ENCODE measurements around the gene CEMIP2. TPM values are rescaled to one million over a fixed set of nuclear protein-coding genes. Genes with fewer than 3 reads are reported as not detected.

Gene CEMIP2
- total RNA-seq, 5 donors from 2014 or later (not counting 1 experiment from before 2014, with no cell fraction given): 82.1 to 285 (median 90.8) TPM

- Histone ChIP-seq H3K9me3 (no peaks in the 10 kb centered on the region), H3K4me3 (ENCODE audit: control insufficient read depth in 1 of 2, extremely low read depth in 1 of 2, low read length in 1 of 2) (peak overlapping the region in 1 of 2 donors; percentile 19), H3K27me3 (replicated peaks in 1 of 2; ENCODE audit: control insufficient read depth in 2 of 2, extremely low read depth in 1 of 2, insufficient read depth in 2 of 2, low read length in 1 of 2) (no peaks in the 10 kb centered on the region), H3K27ac (ENCODE audit: low read length) (peak overlapping the region; percentile 69), H3K36me3 (ENCODE audit: control insufficient read depth in 2 of 2, extremely low read depth in 1 of 2, insufficient read depth in 1 of 2, low read length in 1 of 2) (no peaks in the 10 kb centered on the region), H3K4me1 (ENCODE audit: control insufficient read depth in 1 of 2, extremely low read depth in 1 of 2, insufficient read depth in 2 of 2, low read length in 2 of 2) (peaks cover 46 to 54% of the 10 kb centered on the region in 2 experiments)
- Mint-ChIP-seq H3K27me3 (no peaks in the 10 kb centered on the region), H3K9me3 (peaks cover 0 to 9% (median 0%) of the 10 kb centered on the region in 3 donors), H3K4me1 (peaks cover 68 to 75% (median 74%) of the 10 kb centered on the region in 3 donors), H3K27ac (peak overlapping the region; percentile 99 to 100), H3K4me3 (peak overlapping the region; percentile 42 to 71 (median 62)), H3K36me3 (no peaks in the 10 kb centered on the region)
- DNase-seq: peak in 21 of 35 experiments; percentile 9 to 79 (median 22)
- peak; percentile 91 to 94 (median 93) for ATAC-seq (replicated peaks in 1 of 4)
- ChIA-PET POLR2A (interaction anchor here in 1 of 2 donors (1.1 kb wide), 1 partner anchor 40 kb away, joined by 3 read pairs; no protein-coding TSS in a partner anchor), CTCF (interaction anchor here (0.6 to 2.3 kb wide), 7 partner anchors 12 to 42 kb away, joined by 3 to 12 read pairs (median 3); no protein-coding TSS in a partner anchor)
- 40% methylated on average over 1 of the region's 7 CpGs for WGBS (ENCODE audit: insufficient coverage)
Observed at GRCh38 chr9:71795097-71795813, 26.9 kb upstream of the CEMIP2 start.

- Mint-ChIP-seq H3K9me3 (peaks cover 0 to 9% (median 0%) of the 10 kb centered on the region in 3 donors), H3K27ac (peak overlapping the region; percentile 99 to 100), H3K36me3 (no peaks in the 10 kb centered on the region), H3K4me3 (peak overlapping the region in 1 of 3 donors; percentile 71), H3K4me1 (peaks cover 65 to 73% (median 72%) of the 10 kb centered on the region in 3 donors), H3K27me3 (no peaks in the 10 kb centered on the region)
- Histone ChIP-seq H3K4me1 (ENCODE audit: control insufficient read depth in 1 of 2, extremely low read depth in 1 of 2, insufficient read depth in 2 of 2, low read length in 2 of 2) (peaks cover 46 to 54% of the 10 kb centered on the region in 2 experiments), H3K36me3 (ENCODE audit: control insufficient read depth in 2 of 2, extremely low read depth in 1 of 2, insufficient read depth in 1 of 2, low read length in 1 of 2) (no peaks in the 10 kb centered on the region), H3K27ac (ENCODE audit: low read length) (peak overlapping the region; percentile 69), H3K4me3 (ENCODE audit: control insufficient read depth in 1 of 2, extremely low read depth in 1 of 2, low read length in 1 of 2) (no peak overlapping the region), H3K9me3 (no peaks in the 10 kb centered on the region), H3K27me3 (replicated peaks in 1 of 2; ENCODE audit: control insufficient read depth in 2 of 2, extremely low read depth in 1 of 2, insufficient read depth in 2 of 2, low read length in 1 of 2) (no peaks in the 10 kb centered on the region)
- WGBS (ENCODE audit: insufficient coverage): 100% methylated on average over 1 of the region's 2 CpGs
- ATAC-seq (replicated peaks in 1 of 4): no peak
- ChIA-PET POLR2A (interaction anchor here (0.5 to 1.8 kb wide), 3 partner anchors 10 to 1467 kb away, joined by 5 to 6 read pairs (median 5); no protein-coding TSS in a partner anchor), CTCF (interaction anchor here in 1 of 2 donors (0.8 kb wide), 1 partner anchor 118 kb away, joined by 4 read pairs; the partner anchor contains the start of genes ABHD17B and C9orf85)
- DNase-seq: no peak
Observed at GRCh38 chr9:71793386-71794105, 25.2 kb upstream of the CEMIP2 start.

- ChIA-PET POLR2A (interaction anchor here (0.6 to 1.8 kb wide), 2 partner anchors 9 to 90 kb away, joined by 5 to 8 read pairs; no protein-coding TSS in a partner anchor), CTCF (interaction anchor here (0.5 to 0.9 kb wide), 4 partner anchors 15 to 1169 kb away, joined by 3 to 6 read pairs (median 4); no protein-coding TSS in a partner anchor)
- Histone ChIP-seq H3K27ac (ENCODE audit: low read length) (peak overlapping the region; percentile 31), H3K36me3 (ENCODE audit: control insufficient read depth in 2 of 2, extremely low read depth in 1 of 2, insufficient read depth in 1 of 2, low read length in 1 of 2) (no peaks in the 10 kb centered on the region), H3K27me3 (replicated peaks in 1 of 2; ENCODE audit: control insufficient read depth in 2 of 2, extremely low read depth in 1 of 2, insufficient read depth in 2 of 2, low read length in 1 of 2) (no peaks in the 10 kb centered on the region), H3K4me1 (ENCODE audit: control insufficient read depth in 1 of 2, extremely low read depth in 1 of 2, insufficient read depth in 2 of 2, low read length in 2 of 2) (peaks cover 38 to 49% of the 10 kb centered on the region in 2 experiments), H3K4me3 (ENCODE audit: control insufficient read depth in 1 of 2, extremely low read depth in 1 of 2, low read length in 1 of 2) (no peak overlapping the region), H3K9me3 (no peaks in the 10 kb centered on the region)
- DNase-seq: no peak
- ATAC-seq (replicated peaks in 1 of 4): no peak
- H3K4me1 Mint-ChIP-seq: peaks cover 54 to 61% (median 58%) of the 10 kb centered on the region in 3 donors
- H3K27me3 Mint-ChIP-seq: no peaks in the 10 kb centered on the region
- 98% methylated on average over 3 of the region's 4 CpGs for WGBS (ENCODE audit: insufficient coverage)
- peak overlapping the region; percentile 99 to 100 for H3K27ac Mint-ChIP-seq
- peak overlapping the region in 1 of 3 donors; percentile 58 for H3K4me3 Mint-ChIP-seq
- H3K36me3 Mint-ChIP-seq: no peaks in the 10 kb centered on the region
- H3K9me3 Mint-ChIP-seq: peaks cover 0 to 9% (median 0%) of the 10 kb centered on the region in 3 donors
Observed at GRCh38 chr9:71791875-71792274, 23.6 kb upstream of the CEMIP2 start.

GRCh38 chr9:71790296-71790695 lies 22.0 kb upstream of the CEMIP2 start:
- H3K4me1 Mint-ChIP-seq: peaks cover 40 to 53% (median 43%) of the 10 kb centered on the region in 3 donors
- POLR2A ChIA-PET: no interaction called here

GRCh38 chr9:71783120-71783523 lies 14.8 kb upstream of the CEMIP2 start:
- Mint-ChIP-seq H3K4me1 (peaks cover 46 to 50% (median 47%) of the 10 kb centered on the region in 3 donors), H3K27ac (peak overlapping the region; percentile 97 to 99), H3K27me3 (no peaks in the 10 kb centered on the region), H3K36me3 (no peaks in the 10 kb centered on the region), H3K9me3 (no peaks in the 10 kb centered on the region), H3K4me3 (peak overlapping the region; percentile 59 to 68 (median 62))
- H3K27ac ChIP-seq (ENCODE audit: low read length): peak overlapping the region; percentile 94
- ChIA-PET POLR2A (interaction anchor here (1.0 to 2.8 kb wide), 8 partner anchors 10 to 128 kb away, joined by 3 to 13 read pairs (median 6); partner anchors contain the start of genes ABHD17B (in 2 of the 2), C9orf85 (in 2 of the 2) and CEMIP2 (in 2 of the 2)), CTCF (interaction anchor here (0.5 to 4.2 kb wide), 22 partner anchors 11 to 241 kb away, joined by 3 to 44 read pairs (median 4); partner anchors contain the start of genes ABHD17B (in 1 of the 2) and C9orf85 (in 1 of the 2))
- no peaks in the 10 kb centered on the region for H3K27me3 ChIP-seq (replicated peaks in 1 of 2; ENCODE audit: control insufficient read depth in 2 of 2, extremely low read depth in 1 of 2, insufficient read depth in 2 of 2, low read length in 1 of 2)
- no peak overlapping the region for H3K4me3 ChIP-seq (ENCODE audit: control insufficient read depth in 1 of 2, extremely low read depth in 1 of 2, low read length in 1 of 2)
- ATAC-seq (replicated peaks in 1 of 4): peak; percentile 91 to 96 (median 94)
- H3K36me3 ChIP-seq (ENCODE audit: control insufficient read depth in 2 of 2, extremely low read depth in 1 of 2, insufficient read depth in 1 of 2, low read length in 1 of 2): no peaks in the 10 kb centered on the region
- 13% methylated on average over 7 of the region's 9 CpGs for WGBS (ENCODE audit: insufficient coverage)
- DNase-seq: peak; percentile 67 to 97 (median 90)
- H3K4me1 ChIP-seq (ENCODE audit: control insufficient read depth in 1 of 2, extremely low read depth in 1 of 2, insufficient read depth in 2 of 2, low read length in 2 of 2): peaks cover 29 to 32% of the 10 kb centered on the region in 2 experiments
- no peaks in the 10 kb centered on the region for H3K9me3 ChIP-seq

More at GRCh38 chr9:71790296-71790695, 22.0 kb upstream of the CEMIP2 start:
- no peaks in the 10 kb centered on the region for H3K27me3 Mint-ChIP-seq
- CTCF ChIA-PET: no interaction called here
- Histone ChIP-seq H3K27ac (ENCODE audit: low read length) (no peak overlapping the region), H3K4me1 (ENCODE audit: control insufficient read depth in 1 of 2, extremely low read depth in 1 of 2, insufficient read depth in 2 of 2, low read length in 2 of 2) (peaks cover 27 to 38% of the 10 kb centered on the region in 2 experiments), H3K27me3 (replicated peaks in 1 of 2; ENCODE audit: control insufficient read depth in 2 of 2, extremely low read depth in 1 of 2, insufficient read depth in 2 of 2, low read length in 1 of 2) (no peaks in the 10 kb centered on the region), H3K4me3 (ENCODE audit: control insufficient read depth in 1 of 2, extremely low read depth in 1 of 2, low read length in 1 of 2) (no peak overlapping the region), H3K36me3 (ENCODE audit: control insufficient read depth in 2 of 2, extremely low read depth in 1 of 2, insufficient read depth in 1 of 2, low read length in 1 of 2) (no peaks in the 10 kb centered on the region), H3K9me3 (no peaks in the 10 kb centered on the region)
- WGBS (ENCODE audit: insufficient coverage): 100% methylated on average over 1 of the region's 1 CpG
- H3K27ac Mint-ChIP-seq: peak overlapping the region in 1 of 2 donors; percentile 59
- H3K4me3 Mint-ChIP-seq: no peak overlapping the region
- ATAC-seq (replicated peaks in 1 of 4): no peak
- H3K36me3 Mint-ChIP-seq: no peaks in the 10 kb centered on the region
- H3K9me3 Mint-ChIP-seq: peaks cover 0 to 9% (median 0%) of the 10 kb centered on the region in 3 donors
- no peak for DNase-seq
